Fibroblast of skin of scalp (primary cell): Measurements from ENCODE around the gene SAP30BP.

ENCODE experiments used
- DNase-seq: peaks from one replicate; pipeline ENCODE4 v3.0.0-alpha.2; 2013

Gene SAP30BP

DNA sequence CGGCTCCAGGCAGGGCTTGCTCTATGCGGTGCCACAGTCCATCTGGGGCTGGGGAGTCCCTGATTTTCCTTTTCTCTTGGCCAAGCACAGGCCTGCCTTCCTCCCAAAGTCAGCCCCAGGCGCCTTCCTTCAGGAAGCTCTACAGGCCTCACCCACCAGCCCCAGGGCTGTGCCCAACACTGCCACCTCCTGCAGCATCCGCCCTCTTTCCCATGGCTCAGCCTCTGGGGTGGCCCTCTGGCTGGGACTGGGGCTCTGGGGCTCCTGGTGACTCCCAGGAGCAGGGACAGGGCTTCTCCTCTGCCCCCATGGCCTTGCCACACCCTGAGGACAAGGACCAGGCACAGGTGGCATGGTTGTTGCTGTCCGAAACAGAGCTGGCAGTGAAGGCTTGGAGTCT is 54.9 kb downstream of the SAP30BP start:
- no peak for DNase-seq

DNA sequence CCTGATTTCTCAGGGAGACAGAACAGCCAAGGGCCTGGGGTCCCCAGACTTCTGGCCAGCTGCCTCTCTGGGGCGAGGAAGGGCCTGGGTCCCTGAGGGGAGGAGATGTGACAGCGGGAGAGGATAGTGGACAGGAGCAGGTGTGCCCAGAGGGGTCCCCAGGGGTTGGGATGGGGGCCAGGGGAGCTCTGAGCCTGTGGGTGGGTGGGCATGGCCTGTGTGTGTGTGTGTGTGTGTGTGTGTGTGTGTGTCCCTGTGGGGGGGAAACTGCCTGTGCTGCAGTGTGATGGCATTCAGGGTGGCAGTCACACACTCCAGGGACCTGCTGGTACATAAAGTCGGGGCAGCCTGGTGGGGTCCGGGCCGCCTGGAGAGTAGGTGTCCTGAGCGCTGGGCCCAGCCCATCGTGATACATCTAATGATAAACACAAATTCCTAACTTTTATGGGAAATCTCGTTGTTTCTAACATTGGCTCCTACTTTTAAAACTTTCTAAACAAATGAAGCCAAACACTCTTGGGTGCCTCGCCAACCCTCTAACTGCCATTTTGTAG is 55.5 kb downstream of the SAP30BP start:
- no peak for DNase-seq

DNA sequence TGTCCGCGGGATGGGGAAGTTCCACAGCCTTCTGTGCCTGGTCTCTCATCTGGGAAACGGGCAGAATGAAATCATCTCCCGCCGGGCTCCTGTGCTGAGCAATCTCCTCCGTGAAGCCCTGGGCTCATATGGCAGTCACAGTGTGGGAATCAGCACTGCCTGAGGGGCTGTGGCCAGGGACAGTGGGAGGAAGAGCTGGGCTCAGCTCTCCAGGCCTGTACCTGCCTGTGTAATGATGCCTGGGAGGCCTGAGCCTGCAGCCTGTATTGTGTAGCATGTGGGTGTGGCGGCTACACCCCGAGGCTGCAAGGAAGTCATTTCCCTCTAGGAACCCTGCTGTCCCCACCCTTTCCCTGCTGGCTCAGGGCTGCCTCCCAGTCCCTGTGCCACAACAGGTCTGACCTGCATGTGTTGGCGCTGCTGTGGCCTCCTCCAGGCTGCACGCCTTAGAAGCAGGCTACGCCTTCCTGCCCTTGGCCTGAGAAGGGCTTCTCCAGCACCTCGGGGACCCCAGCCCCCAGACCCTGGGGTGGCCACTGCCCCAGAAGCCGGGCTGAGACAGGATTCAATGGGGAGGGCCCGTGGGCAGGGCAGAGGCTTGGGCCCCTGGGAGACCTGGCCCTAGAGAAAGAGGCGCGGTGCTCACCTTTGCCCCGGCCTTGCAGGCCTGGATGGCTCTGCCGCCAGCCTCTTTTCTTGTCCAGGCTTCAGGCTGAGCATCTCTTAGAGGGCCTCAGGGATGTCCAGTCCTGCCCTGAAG is 56.2 kb downstream of the SAP30BP start:
- DNase-seq: no peak

DNA sequence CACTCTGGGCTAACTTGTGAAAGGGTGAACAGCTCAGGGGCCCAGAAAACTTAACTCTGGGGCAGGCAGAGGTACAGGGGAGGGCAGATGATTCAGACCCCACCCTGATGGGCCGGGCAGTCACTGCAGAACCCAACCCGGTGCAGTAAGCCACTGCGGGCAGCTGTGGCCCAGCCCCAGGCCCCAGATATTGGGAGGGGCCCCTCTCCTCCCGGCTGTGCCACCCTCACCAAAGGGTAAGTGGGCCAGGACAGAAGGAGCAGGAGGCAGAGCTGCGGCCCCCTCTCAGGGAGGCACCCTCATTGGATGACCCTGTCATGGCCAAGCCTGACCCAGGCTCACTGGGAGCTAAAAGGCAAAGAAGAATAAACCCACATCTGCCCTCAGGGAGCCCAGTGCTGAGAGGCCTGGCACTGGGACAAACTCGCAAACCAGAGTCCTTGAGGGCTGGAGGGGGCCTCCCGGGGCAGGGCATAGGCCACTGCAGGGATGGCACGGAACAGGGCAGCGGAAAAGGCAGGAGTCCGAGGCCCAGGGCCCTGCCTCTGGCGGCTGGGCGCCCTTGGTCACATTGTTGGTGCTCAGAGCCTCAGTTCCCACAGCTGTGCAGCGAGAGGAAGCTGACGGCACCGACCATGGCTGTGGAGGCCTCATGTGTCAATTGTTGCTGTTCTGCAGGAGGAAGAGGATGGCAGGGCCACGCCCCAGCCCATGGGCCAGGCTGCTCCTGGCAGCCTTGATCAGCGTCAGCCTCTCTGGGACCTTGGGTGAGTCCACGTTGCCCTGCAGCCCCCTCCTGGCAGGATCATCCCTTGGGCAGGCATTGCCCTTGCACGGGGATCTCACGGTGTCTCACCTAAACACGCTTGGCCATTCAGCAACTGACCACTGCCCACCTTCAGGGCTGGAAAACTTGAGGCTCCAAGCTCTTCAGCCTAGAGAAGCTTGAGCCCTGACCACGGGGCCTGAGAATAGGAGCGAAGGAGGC is 57.2 kb downstream of the SAP30BP start:
- DNase-seq: no peak

DNA sequence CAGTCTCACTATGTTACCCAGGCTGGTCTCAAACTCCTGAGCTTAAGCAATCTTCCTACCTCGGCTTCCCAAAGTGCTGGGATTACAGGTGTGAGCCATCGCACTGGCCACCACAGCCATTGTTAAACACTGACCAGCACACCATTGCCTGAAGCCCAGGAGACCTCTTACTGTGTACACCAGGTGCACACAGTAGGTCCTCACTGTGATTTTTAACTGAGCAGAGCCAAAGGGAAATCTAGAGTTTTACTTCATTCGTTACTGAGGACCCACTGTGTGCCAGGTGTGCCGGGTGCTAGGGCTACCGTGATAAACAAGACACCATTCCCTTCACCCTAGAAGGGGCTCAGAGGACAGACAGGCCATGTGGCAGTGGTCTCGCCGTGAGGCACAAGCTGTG is 58.4 kb downstream of the SAP30BP start:
- no peak for DNase-seq

DNA sequence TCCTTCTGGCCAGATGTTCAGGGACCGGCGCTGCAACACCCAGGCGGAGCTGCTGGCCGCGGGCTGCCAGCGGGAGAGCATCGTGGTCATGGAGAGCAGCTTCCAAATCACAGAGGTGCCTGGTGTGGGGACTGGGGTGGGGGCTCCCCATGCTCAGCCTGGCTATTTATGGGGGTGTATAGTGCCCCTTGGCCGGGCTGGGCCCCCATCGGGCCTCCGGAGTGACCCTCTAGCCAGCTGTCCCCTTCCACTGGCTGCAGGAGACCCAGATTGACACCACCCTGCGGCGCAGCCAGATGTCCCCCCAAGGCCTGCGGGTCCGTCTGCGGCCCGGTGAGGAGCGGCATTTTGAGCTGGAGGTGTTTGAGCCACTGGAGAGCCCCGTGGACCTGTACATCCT is 60.3 kb downstream of the SAP30BP start:
- no peak for DNase-seq

DNA sequence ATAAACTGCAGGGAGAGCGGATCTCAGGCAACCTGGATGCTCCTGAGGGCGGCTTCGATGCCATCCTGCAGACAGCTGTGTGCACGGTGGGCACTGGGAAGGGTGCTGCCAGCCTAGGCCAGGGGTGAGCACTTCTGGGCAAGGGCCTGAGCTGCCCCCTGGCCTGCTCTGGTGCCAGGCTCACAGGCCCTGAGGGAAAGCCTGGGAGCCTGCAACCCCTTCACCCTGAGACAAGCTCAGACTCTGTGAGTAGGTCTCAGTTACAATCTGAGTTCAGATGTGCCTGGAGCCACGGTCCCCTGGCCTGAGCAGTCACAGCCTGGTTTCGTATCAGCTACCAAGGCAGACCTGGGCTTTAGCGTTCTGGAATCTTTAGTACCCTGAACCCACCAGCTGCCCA is 62.2 kb downstream of the SAP30BP start:
- no peak for DNase-seq

- no peak for DNase-seq
Observed at GRCh38 chr17:75730065-75730464, 62.9 kb downstream of the SAP30BP start.

DNA sequence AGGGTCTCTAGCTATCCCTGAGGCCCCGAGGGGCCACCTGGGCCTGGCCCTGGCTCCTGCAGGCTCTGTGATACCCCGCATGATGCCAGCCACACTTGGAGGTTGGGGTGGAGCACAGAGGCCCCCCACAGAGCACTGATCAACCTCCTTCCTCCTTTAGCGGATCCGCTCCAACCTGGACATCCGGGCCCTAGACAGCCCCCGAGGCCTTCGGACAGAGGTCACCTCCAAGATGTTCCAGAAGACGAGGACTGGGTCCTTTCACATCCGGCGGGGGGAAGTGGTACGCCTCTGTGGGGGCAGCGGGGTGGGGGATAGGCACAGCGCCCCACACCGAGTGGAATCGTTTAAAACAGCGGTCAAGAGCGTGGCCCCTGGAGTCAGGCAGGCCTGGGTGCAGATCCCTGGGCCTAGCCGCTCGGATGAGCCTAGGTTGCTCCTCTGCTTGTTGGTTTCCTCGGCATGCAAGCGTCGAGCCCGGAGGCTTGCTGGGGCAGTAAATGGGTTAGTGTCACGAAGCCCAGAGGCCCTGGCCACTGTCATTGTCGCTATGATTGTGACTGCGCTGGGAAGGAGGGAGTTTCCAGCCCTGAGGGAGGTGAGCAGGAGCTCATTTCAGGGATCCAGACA is 64.1 kb downstream of the SAP30BP start:
- no peak for DNase-seq

DNA sequence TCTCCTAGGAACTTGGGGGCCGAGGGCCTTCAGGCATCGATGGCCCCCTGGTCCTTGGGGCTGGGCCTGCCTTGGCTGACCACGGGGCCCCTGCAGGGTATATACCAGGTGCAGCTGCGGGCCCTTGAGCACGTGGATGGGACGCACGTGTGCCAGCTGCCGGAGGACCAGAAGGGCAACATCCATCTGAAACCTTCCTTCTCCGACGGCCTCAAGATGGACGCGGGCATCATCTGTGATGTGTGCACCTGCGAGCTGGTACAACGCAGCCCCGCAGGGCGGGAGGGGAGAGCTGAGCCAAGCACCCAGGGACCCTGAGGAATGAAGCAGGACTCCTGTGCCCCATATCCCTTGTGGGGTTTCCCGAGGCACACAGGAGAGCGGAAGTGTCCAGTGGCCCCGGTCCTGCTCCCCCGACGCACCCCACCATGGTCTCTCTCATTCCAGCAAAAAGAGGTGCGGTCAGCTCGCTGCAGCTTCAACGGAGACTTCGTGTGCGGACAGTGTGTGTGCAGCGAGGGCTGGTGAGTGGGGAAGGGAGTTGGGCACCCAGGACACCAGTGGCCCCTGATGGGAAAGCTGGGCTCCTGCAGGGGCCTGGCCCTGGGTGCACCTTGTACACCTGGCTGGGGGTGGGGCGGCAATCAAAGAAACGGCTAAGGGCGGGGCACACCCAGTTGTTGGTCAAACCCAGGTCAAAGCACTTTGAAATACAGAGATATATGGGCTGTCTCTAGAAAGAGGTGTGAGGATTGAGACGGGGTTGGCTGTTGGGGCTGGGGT is 64.8 kb downstream of the SAP30BP start:
- DNase-seq: no peak

DNA sequence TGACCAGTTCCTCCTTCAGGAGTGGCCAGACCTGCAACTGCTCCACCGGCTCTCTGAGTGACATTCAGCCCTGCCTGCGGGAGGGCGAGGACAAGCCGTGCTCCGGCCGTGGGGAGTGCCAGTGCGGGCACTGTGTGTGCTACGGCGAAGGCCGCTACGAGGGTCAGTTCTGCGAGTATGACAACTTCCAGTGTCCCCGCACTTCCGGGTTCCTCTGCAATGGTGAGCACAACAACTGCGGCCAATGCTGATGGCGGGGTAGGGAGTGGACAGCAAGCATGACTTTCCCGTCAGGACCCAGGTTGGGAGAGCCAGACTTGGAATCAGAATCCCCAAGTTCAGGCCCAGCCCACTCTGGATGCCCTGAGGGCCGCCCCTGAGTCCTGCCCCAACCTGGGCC is 66.3 kb downstream of the SAP30BP start:
- DNase-seq: no peak

GRCh38 chr17:75734674-75735294 is 67.6 kb downstream of the SAP30BP start:
- DNase-seq: no peak

DNA sequence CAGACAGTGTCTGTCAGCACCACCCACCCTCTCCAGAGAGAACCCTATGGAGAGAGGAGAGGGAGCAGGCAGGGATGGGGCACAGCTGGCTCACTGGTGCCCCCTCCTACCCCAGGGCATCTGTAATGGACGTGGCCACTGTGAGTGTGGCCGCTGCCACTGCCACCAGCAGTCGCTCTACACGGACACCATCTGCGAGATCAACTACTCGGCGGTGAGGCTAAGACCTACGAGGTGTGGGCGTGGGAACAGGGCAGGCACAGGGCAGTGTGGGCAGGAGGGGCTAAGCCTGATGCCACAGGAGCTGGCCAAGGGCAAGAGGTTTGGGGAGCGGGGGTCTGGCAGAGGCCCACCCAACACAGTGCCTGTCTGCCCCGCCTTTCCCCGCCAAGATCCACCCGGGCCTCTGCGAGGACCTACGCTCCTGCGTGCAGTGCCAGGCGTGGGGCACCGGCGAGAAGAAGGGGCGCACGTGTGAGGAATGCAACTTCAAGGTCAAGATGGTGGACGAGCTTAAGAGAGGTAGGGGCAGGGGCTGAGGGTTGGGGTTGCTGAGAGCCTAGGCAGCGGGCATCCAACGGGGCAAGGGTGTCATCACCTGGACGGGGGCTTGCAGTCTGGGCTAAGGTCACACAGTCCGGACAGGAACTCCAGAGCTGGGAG is 69.2 kb downstream of the SAP30BP start:
- no peak for DNase-seq

- no peak for DNase-seq
Observed at GRCh38 chr17:75737133-75737962, 70.2 kb downstream of the SAP30BP start.

DNA sequence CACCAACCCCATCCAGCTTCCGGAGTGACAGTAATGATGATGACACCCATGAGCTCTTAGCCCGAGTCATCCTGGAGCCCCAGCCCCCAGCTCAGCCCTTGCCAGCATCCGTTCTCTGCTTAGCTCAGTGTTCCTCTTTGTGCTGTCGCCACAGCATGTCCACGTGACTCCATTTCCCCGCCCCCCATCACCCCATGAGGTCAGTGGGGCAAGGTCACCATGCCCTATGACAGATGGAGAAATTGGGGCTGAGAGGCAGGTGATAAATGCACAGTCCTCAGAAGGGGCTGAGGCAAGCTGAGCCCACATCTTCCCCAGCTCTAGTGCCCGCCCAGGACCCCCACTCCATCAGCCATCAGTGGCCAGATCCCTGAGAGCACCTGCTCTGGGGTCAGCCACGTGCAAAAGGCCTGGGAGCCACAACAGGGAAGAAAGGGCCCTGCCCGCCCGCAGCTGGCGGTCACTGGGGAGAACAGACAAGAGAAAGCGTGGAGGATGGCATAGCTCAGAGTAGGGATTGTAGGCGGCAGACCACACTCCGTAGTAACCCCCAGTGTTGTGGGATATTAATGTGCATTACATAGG is 71.2 kb downstream of the SAP30BP start:
- DNase-seq: peak; percentile 54

- DNase-seq: no peak
Observed at GRCh38 chr17:75739174-75739573, 72.0 kb downstream of the SAP30BP start.

GRCh38 chr17:75739801-75740200 is 72.7 kb downstream of the SAP30BP start:
- DNase-seq: no peak

GRCh38 chr17:75740215-75740614 is 73.1 kb downstream of the SAP30BP start:
- no peak for DNase-seq

DNA sequence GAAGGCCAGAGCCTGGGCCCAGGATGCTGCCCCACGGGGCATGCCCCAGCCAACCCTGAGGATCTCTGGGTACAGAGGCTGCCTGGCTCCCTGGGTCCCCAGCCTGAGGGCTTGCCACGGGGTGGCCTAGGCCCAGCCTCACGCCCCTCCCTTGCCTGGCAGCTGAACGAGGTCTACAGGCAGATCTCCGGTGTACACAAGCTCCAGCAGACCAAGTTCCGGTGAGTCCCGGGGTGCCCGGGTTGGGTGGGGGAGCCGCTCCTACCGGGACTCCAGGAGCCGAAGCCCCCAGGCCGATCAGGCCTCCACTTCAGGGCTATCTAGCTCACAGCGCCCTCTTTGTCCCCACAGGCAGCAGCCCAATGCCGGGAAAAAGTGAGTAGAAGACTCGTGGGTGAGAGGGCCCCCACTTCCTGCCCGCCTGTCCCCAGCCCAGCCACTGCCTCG is 73.5 kb downstream of the SAP30BP start:
- DNase-seq: no peak

GRCh38 chr17:75742337-75742736 is 75.2 kb downstream of the SAP30BP start:
- DNase-seq: no peak
